Activated naive CD4-positive, alpha-beta T cell treated with anti-CD3 and anti-CD28 coated beads, Interleukin-2, amount 10 ng/mL, durations not matched to agents 7 days and 5 days (primary cell): ENCODE measurements around the gene PDCD5.

ENCODE experiments used
- CTCF ChIA-PET: fragments of 350-600 bp; sonication (Branson Sonifier 250); formaldehyde crosslinking; loops from one replicate; lab custom pipeline; 2021; ENCODE audit warnings: antibody characterized with exemption; lab: Charles Lee
- DNase-seq: peaks from one replicate; pipeline ENCODE4 v3.0.0-alpha.2; 2020
- H3K27ac Mint-ChIP-seq: one replicate; pipeline ENCODE4 v1.8.0; 2021; ENCODE audit warnings: mild to moderate bottlenecking, moderate library complexity, mixed read lengths
- H3K27me3 Mint-ChIP-seq: one replicate; pipeline ENCODE4 v1.8.0; 2021; ENCODE audit warnings: mild to moderate bottlenecking, mixed read lengths
- H3K36me3 Mint-ChIP-seq: one replicate; pipeline ENCODE4 v1.8.0; 2021; ENCODE audit warnings: mixed read lengths
- H3K4me1 Mint-ChIP-seq: one replicate; pipeline ENCODE4 v1.8.0; 2021; ENCODE audit warnings: mixed read lengths
- H3K4me3 Mint-ChIP-seq: one replicate; pipeline ENCODE4 v1.8.0; 2021; ENCODE audit warnings: mild to moderate bottlenecking, moderate library complexity, mixed read lengths
- H3K9me3 Mint-ChIP-seq: one replicate; pipeline ENCODE4 v1.8.0; 2021; ENCODE audit warnings: mixed read lengths

The PDCD5 gene

GRCh38 chr19:32630338-32630737 is 49.3 kb downstream of the PDCD5 start:
- H3K4me1 Mint-ChIP-seq = no peaks in the 10 kb centered on the region
- H3K27me3 Mint-ChIP-seq = no peaks in the 10 kb centered on the region
- CTCF ChIA-PET = no interaction called here
- H3K9me3 Mint-ChIP-seq = no peaks in the 10 kb centered on the region
- H3K4me3 Mint-ChIP-seq = no peak overlapping the region
- H3K27ac Mint-ChIP-seq = no peak overlapping the region
- no peak for DNase-seq
- peaks cover 9% of the 10 kb centered on the region for H3K36me3 Mint-ChIP-seq

- no peak overlapping the region for H3K27ac Mint-ChIP-seq
- CTCF ChIA-PET = no interaction called here
- no peaks in the 10 kb centered on the region for H3K9me3 Mint-ChIP-seq
- no peak overlapping the region for H3K4me3 Mint-ChIP-seq
- H3K27me3 Mint-ChIP-seq = no peaks in the 10 kb centered on the region
- DNase-seq = no peak
- no peaks in the 10 kb centered on the region for H3K4me1 Mint-ChIP-seq
- peaks cover 16% of the 10 kb centered on the region for H3K36me3 Mint-ChIP-seq
Measured at GRCh38 chr19:32631381-32631780, 50.4 kb downstream of the PDCD5 start.
